HG02885 (cell line): Measurements from ENCODE around the gene NPAS3.

ENCODE experiments used
- ATAC-seq: cut with Tn5 transposase; IDR thresholded peaks from one replicate; pipeline ENCODE4 v1.9.1; 2021; ENCODE audit warnings: mild to moderate bottlenecking; ENCODE audit not compliant: unreplicated experiment, poor library complexity

The NPAS3 gene

DNA sequence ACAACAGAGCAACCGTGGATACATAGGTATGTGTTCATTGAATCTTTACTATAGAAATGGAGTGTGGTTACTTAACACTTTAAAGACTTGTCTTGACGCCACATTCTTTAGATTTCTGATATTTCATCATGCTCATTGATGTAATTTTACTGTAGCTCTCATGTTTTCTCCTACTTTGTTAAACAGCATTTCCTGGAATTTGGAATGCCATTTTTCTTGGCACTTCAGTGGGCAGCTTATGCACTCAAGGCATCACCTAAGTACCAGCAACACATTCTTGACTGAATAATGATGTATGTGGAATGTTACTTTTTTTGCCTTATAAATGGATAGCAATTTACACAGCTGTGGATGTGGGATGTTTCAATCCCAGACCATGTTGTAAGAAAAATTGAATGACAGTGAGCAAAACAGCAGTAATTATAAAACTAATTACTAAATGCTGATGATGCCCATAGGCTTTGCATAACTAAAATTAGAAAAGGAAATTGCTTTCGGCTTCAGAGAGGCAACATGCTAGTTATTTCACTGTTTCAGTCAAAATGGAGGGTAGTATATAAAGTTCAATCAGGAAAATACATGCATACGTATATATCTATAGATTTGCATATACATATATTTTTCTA, 298.5 kb downstream of the NPAS3 start:
- ATAC-seq: no peak

DNA sequence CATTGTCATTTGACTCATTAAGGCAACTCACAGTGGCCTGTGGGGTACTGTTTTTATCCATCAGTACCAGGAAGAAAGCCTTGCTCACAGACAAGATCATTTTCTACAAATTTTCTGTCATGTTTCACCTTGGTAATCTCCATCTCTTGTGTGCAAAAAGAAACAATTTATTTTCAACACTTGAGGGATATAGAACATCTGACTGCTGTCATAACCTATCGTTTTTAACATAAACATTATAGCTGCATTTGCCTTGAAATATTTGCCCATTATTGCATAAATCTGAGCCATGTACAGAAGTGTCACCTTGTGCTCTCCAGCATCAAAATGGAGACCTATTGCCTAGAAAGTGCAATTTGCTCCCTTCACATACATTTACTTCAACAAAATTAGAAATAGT, 300.8 kb downstream of the NPAS3 start:
- ATAC-seq: no peak

DNA sequence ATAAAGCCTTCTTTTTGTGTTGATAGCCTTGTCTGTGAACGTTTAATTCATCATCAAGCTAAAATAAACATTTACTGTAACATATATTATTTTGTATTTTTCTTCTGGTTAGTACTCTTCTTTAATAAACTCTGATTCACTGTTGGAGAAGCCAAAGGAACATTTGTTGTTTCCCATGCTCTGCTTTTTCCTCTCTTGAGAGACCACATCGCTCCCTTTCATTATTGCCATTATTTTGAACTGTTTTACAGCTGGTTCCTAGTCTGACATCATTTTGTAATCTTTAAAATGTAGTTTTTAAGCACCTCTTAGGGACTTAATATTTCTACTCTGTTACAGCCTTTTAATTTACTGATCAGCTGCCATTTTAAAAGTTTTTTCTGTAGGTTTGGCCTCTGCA, 301.8 kb downstream of the NPAS3 start:
- ATAC-seq: no peak

DNA sequence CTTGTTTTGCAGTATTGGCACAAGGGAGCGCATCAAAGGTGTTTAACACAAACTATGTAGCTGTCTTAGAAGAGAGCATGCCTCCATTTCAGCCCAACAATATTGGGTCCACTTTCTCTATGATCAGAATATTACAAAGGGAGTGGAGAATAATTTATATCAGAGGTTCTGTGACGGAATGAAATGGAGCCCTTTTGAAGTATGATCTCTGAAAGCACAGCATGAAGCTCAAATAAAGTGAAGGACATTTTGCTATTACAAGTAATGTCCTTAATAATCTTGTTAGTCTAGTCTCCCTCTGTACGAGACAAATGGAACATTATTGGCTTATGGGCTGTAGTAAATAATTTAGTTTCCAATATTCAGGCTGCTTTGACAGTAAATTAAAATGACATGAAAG, 302.7 kb downstream of the NPAS3 start:
- ATAC-seq: no peak

DNA sequence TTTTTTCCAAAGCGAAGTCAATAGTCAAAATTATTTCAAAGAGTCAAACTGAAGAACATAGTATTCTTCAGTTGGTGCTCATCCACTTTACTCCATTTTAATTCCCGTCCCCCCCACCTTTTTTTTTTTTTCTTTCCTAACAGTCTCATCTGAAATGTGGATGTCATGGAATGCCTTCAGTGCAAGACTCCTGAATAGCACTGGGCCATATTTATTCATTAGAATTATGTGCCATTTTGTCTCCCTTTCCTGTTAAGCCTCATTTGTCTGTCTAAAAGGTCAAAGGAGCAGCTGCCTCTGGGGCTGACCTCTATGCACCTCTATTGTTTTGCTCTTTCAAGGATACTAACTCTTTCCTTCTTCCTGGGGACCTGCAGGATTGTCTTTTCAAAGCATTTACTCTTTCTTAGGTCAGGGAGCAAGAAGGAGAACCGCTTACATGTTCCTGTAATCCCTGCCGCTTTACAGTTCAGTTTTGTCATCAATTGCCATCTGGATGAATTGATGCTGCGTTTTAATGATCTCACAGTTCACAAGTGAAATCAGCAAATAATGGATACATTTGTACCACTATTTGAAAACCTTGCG, 310.6 kb downstream of the NPAS3 start:
- ATAC-seq: no peak

DNA sequence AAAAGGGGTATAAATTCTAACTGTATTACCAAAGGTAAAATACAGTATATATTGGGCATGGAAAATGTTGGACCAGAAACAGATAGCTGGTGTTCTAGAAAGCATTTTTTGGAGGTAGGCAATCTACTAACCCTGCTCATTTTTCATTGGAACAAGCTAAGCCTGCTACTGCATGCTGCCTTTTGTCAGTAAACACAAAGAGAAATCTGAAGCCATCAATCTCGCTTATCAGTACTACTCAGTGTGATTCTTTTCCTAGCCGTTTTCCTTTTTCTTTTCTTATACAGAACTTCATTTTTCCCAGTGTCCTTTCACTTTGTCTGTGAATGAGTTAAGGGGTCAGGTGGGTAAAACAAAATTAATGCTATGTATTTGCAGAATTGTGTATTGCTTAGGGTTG, 312.3 kb downstream of the NPAS3 start:
- no peak for ATAC-seq

DNA sequence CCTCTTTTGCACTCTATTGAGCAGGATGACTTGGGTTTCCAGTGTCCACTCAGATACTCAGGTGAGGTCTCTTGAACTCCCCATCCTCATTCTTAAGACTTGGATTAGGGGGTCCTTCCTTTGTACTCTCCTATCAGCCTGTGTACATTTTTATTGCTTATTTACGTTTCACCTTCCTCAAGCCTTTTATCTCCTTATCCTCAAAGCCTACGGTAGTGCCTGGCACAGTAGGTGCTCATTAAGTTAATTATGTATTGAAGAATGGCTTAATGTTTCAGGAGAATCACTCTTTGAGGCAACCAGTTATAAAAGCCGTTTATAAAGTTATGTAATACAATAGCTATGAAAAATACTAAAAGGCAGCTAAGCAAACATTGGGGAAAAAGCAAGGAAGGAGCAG, 315.7 kb downstream of the NPAS3 start:
- ATAC-seq: no peak

DNA sequence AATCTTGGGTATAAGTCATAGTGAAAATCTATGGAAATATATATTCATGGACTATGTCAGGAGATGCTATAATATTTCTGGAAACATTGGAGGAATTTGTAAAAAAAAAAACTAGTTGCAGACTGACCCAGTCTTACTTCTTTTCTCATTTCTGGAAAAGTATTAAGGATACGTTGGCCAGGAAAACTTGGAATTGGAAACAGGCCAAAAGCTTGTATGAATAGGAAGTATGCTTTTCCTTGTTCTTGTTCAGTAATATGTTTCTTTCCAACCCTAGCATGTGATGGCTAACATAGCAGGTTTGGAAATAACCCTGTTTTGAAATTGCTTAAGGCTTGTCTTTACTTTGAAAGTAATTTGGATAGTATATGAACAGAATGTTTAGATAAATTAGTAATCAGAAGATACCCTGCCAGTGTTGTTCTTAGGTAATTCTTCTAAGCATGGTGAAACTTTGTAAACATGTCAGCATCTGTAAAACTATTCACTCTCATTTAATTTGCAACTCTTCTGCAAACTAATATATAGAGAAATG, 316.2 kb downstream of the NPAS3 start:
- ATAC-seq: no peak

DNA sequence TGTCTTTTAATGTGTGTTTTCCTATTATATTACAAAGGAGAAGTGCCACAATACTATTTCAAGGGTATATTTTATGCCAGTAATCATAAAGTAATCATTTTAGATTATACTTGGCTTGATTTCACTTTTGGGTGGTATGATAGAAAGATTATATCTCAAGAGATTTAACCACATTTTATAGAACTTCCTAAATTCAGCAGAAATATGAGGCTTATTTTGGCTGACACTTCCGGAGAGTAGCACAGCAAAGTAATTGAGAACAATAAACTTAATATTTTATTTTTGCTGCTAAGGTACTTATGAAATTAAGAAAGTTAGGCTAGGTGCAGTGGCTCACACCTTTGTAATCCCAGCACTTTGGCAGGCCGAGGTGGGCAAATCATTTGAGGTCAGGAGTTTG, 319.1 kb downstream of the NPAS3 start:
- no peak for ATAC-seq

DNA sequence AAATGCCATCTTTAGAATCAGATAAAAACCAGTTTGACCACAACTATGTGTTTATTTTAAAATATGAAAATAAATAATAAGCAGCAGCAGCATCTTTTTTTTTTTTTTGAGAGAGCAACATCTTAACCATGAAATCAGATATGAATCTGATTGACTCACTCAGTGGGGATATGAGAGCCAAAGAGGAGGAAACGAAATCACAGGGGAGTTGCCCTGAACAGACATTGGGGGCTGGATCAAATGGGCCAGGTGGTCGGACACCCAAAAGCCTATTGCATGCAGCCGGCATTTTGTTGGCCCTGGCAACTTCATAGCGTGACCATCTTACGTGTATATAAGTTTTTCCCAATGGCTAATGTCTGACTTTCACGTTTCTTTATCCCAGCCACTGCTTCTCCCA, 321.1 kb downstream of the NPAS3 start:
- no peak for ATAC-seq

DNA sequence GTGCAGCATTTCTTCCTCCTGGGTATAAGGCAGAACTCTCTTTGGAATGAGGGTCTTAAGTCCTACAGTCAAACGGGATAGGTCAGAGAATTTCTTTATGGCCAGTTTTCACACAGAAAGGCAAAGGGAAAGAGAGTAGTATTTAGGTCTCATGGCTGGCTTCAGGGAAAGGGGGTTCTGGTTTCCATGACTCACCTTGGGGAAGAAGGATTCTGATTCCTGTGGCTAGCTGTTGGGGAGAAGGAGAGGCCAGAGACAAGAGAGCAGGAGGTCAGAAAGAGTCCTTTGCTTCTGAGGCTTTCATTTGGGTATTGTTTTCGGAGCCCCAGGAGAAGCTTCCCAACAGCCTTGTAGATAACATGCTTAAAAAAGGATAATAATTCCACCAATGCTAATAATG, 332.5 kb downstream of the NPAS3 start:
- ATAC-seq: no peak

DNA sequence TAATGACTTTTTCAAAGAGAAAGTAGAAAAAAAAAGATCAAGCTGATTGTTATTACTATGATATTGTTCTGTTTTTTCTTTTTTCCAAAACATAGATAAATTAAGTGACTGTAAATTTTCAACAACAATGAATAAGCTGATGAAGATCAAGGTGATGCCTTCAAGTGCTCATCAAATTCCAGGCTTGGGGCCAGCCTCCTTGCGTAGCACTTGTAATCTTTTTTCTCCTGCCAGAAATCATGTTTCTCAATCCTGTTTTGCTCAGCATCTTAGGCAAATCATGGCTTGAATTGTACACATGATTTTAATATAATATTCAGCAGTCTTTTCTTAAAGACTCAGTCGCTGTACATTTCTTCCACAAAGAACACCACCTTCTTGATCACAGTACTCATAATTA, 333.2 kb downstream of the NPAS3 start:
- no peak for ATAC-seq

DNA sequence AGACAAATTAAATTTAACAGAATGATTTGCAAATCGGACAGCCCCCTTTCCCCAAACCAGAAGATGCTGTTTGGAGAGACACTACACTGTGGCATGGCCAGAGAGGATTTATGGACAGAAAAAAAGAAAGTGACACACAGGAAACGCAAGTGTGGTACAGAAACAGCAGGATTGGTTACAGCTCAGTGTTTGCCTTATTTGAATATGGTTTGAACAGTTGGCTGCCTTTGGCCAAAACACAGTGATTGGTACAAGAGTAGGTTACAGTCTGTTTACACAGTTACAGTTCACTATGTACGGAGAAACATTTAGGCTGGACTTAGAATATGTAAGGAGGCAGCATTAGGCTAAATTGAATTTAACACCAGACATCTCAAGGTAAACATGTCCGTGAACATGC, 335.3 kb downstream of the NPAS3 start:
- no peak for ATAC-seq

DNA sequence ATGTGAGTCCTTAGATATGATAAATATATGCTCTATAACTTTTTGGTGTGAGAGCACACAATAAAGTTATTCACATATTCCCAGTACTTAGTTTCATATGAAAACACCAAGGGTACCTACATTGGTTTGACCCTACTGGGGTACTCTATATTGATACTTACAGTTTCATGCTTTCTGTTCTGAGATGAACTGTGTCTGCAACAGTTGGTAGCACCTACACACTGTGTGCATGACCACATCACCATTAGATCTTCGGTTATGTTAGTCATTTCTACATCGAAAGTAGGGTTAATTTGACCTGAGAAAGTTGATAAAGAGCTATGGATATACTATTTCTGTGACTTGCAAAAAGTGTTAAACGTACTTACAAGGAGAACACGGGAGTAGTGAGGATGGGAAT, 337.2 kb downstream of the NPAS3 start:
- ATAC-seq: no peak

DNA sequence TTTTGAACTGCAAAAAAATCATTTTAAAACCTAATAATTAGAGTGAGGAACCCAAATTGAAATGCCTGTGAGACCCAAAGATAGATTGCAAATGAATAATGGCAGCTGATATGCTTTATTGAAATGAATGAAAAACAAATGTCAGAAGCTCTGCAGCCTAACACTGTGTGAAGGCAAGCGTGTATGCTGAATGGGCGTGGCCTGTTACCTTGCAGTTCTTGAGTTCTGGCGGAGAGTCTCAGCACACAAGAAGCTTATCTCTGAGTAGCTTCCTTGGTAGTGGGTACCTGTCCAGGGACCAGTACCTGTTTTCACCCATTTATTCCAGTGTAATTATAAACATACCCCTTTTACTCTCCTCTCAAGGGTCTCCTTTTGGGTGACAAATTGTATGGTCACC, 341.2 kb downstream of the NPAS3 start:
- ATAC-seq: no peak

DNA sequence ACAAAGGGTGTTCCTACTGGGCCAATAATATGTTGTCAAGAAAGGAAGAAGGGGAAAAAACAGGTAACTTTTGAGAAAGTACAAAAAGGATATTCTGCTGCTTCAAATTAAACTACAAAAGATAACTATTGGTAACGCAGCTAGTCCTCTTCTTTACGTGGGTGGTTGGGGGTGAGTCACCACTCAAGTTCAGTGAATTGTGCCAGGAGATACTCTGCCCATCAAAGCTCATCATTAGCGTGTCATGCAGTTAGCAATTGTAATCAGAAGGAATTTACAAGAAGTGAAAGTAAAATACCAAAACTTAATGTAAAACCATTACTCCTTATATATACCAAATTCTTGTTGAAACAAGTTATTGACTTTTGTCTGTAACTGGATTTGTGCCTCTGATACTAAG, 342.0 kb downstream of the NPAS3 start:
- ATAC-seq: no peak

DNA sequence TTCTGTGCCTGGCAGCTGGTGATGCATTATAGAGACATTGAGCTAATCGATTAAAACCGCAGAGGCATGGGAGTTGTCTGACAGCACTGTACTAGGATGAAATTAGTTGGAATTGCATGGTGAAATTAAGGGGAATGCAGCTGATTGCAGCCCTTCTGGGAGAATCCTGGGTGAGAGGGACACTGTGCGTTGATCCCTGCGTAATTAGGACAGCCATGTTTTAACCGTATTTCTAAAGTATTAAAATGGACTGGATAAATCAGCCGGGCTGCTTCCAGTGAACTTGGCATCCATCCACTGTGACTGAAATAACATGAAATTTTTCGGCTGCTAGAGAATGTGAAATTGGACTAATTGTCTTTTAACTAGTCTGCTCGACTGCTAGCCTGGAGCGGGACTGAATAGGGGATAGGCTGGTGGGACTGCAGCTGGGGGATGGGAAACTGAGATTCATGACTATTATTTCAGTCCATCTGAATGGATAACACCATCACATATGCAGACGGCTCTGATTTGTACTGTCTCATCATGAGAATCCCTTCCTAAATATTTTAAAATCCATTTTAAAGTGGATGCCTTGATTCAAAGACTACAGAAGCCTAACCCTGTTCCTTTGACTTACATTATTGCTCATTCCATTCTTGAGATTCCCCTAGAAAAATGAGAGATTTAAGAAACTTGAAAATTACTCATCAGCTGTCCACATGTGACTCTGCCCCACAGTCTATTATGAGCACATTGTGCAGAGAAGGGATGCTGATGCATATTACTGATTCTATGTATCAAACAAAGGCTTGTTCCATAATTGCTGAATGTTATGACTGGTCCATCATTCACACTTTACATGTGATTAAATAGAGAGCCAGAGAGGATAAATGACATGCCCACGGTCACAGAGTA, 343.9 kb downstream of the NPAS3 start:
- no peak for ATAC-seq

DNA sequence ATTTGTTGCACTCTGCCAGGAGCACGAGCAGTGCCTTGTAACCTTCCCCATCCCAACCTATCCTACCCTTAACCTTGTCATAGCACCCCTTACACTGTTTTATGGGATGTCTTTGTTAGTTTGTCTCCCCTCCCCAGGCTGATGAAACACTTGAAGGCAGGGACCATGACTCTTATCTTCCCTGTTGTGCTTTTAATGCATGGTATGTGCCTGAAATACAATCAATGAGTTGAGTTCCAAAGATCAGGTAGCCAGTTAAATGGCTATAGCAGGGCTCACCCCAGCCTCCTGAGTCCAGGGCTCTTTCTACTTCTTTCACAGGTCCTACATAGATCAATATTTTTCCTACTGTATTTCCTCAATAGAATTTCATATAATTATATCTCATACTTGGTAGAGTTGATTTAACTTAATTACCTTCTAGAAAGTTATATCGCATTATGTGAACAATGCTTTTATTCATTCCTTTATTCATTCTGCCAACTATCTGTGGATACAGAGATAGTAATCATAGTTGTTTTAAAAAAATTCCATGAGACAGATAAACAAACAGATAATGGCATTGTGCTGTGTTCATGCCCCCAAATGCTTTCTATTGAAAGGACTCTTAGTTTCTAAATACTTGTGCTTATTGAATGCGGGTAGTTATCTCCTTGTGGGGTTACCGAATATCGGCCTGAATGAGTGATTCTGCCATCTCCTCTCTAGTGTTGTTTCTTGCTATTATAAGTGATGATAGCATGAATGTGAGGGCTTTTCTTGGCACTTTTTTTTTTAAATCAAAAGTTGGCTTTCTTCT, 347.4 kb downstream of the NPAS3 start:
- no peak for ATAC-seq

DNA sequence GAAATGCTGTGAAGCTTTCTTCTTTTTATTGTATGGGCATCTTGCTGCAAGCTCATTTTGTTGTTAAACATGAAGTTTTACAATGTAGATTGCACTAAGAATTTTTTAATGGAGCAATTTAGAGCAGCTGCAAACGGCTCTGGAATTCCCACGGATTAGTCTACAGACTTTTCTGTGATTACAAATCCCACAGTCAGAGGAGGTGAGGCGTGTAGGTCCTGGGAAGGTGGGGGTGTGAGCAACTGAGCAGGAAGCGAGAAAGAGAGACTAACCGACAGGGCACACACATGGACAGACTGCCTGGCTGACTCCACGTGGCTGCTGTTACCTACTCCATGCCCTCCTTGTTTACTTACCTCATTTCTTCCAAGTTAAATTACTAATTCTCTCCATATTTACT, 348.5 kb downstream of the NPAS3 start:
- no peak for ATAC-seq

DNA sequence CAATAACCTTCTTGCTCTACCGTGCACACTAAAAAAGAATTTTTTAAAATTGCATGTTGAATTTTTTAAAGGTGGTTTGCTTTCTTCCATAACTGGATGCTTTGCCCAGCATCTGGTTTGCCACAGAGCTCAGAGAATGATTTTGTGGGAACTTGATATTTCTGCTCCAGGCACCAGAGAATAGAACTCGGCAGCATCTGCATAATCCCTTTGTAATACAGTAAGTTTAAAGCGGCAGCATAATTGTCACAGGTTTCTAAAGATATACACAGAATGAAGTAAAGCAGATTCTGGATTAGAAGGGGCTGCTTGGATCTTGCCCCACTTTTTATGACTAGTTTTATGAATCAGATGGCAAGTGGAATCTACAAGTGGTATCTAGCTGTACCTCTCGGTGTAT, 352.0 kb downstream of the NPAS3 start:
- no peak for ATAC-seq
